ENCODE results near the gene MED12L. TPM values are rescaled to one million over a fixed set of nuclear protein-coding genes. Genes with fewer than 3 reads are reported as not detected.
A peak's percentile ranks its signal among the peaks of the same experiment; 100 is the strongest.
"Not testable (repeated sequence)": the region's sequence is repeated elsewhere in the genome, so short reads cannot be mapped to it uniquely, and the experiment has no call there.

The MED12L gene
- polyA plus RNA-seq, 3 donors, result 1.8 to 2.6 (median 2.3) TPM

DNA sequence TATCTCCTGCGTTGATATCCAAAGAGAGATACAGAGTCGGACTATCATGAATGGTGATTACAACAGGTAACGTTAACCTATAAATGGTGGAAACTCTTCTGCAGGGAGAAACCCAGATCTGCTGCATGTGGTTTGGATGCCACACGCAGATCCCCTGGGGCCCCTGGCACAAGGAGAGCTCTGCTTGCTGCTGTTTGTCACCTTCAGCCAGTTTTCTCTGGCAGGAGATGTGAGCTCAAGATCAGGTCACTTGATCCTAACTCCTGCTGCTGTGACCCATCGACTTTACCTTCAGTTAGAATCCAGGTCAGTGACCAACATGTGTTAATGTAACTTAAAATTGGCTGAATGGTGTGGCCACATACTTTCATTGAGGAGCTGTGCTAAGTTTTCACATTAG is 141.4 kb downstream of the MED12L start:
- no peak for DNase-seq (ENCODE audit: extremely low read depth in 1 of 11, low read depth in 9 of 11, low spot score in 4 of 11)

DNA sequence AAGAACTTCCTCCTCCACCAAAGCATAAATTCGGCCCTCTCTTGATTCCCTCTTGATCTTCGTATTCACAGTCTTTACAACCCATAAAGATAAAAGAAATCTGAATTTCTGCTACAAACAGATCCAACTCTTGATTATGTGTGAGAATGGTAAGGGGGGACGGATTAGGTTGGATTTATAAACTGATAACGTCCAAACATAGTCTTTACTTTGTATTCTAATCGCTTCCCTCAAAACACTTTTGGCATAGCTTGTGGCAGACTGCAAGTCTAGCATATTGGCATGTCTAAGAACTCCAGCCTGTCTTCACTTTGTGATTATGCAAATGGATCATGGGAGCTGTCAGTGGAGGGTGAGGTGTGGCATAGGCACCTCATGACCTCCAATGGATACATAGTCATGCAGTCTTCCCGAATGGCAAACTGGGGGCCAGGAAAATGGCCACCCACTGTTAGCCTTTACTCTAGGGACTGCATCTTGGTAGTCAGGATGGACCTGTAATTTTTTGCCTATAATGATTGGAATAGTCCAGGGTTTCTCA is 141.9 kb downstream of the MED12L start:
- DNase-seq (ENCODE audit: extremely low read depth in 1 of 11, low read depth in 9 of 11, low spot score in 4 of 11), result no peak

DNA sequence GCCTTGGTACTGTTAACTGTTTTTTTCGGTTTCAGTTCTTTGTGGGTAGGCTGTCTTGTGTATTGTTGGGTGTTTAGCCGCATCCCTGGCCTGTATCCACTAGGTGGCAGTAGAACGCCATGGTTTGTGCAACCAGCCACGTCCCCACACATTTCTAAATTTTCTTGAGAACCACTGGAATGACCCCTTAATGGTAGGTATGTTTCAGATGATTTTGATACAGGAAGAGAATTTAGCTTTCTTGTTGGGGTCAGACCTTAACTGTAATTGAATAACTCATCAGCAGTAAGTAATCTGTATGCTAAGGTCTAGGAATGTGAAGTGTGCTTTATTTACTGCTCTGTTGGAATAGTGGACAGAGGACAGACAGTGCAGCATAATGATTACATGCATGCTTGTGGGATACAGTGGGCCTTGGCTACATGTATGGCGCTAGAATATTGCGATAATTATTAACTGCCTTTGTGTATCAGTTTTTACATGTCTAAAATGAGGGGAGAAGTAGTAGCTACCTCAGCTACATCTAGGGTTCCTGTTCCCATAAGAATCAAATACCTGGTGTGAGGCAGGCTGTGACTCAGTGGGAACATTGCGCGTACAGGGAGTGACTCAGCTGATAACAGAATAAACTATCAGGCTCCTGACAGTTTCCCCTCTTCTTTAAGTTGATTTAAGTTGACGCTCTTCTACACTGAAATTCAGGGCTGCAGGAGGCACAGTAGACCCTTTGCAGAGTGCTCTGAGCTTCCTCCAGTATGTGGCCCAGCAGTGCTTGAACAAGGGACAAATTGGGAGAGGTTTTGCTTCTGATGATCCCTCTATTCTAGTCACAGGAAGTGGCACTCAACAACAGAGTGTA is 142.6 kb downstream of the MED12L start:
- DNase-seq (ENCODE audit: extremely low read depth in 1 of 11, low read depth in 9 of 11, low spot score in 4 of 11), result peak; percentile 47 to 83 (median 66)

DNA sequence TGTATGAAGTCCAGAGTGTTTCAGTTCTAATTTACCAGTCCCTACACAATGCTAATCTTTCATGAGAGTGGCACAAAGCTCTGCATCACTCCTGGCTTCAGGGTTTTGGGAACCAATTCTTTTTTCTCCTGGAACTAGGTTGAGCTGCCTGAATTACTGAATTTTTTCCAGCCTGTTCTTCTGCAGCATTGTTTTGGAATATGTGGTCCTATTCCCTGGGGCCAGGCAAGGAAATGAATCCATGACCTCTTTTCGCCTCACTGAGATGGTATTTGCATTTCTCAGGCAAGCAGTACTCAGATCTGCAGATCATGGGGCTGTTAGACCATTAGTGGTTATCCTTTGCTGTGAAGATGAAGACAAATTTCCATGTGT is 143.2 kb downstream of the MED12L start:
- DNase-seq (ENCODE audit: extremely low read depth in 1 of 11, low read depth in 9 of 11, low spot score in 4 of 11), result no peak

DNA sequence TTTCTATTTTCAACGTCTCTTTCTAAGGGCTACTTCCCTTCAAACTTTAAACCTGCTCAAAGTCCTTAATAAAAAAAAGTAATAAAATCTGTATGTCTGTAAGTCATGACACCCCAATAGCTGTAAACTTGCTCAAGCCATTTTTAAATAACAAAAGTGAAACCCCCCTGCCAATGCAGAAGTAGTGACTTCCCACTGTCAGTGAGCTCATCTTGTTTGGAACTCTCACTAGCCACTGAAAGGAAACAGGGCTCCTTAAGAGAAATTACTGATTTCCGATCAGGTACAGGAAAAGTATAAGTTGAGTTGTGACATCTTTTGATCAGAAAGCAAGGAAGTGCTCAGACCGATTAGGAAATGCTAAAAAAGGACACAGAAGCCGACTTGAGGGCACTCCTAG is 145.2 kb downstream of the MED12L start:
- no peak for DNase-seq (ENCODE audit: extremely low read depth in 1 of 11, low read depth in 9 of 11, low spot score in 4 of 11)

DNA sequence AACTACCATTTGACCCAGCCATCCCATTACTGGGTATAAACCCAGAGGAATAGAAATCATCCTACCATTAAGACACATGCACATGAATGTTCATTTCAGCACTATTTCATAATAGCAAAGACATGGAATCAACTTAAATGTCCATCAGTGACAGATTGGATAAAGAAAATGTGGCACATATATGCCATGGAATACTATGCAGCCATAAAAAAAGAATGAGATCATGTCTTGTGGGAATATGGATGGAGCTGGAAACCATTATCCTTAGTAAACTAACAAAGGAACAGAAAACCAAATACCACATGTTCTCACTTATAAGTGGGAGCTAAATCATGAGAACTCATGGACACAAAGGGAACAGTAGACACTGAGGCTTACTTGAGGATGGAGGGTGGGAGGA is 146.9 kb downstream of the MED12L start:
- not testable (repeated sequence) for DNase-seq (ENCODE audit: extremely low read depth in 1 of 11, low read depth in 9 of 11, low spot score in 4 of 11)

DNA sequence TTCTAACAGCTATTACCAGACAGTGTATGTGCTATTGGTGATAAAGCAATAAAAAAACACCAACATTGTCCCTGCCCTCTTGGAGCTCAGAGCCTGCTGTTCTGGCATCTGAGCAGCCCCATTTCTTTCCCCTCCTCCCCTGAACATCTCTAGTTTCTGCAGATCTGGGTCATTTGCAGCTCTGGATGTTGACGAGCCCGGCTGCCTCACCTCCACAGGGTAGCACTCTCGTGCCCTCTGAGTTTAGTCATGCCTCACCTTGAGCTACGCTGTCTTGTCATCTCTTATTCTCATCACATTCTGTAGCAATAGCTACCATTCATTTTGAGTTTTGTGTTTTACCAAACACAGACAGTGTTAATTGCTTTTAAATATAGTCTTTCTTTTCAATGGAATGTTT is 147.5 kb downstream of the MED12L start:
- DNase-seq (ENCODE audit: extremely low read depth in 1 of 11, low read depth in 9 of 11, low spot score in 4 of 11), result no peak

DNA sequence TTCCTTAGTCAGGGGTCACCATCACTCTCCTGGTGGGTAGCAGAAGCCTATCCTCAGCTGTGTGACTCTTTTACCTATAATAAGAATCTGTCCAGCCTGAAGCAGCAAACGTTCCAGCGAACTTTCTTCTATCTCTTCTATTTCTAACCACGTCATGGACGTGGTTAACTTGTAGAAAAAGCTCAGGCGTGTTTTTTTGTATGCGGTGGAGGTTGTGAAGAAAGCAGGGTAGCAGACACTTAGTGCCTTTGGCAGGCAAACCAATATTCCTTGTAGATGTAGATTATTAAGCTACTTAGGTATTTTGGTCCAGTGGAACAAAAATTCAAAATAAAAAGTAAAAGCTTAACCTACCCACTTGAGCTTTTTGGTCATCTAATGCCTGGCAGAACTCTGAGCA is 149.4 kb downstream of the MED12L start:
- no peak for DNase-seq (ENCODE audit: extremely low read depth in 1 of 11, low read depth in 9 of 11, low spot score in 4 of 11)

DNA sequence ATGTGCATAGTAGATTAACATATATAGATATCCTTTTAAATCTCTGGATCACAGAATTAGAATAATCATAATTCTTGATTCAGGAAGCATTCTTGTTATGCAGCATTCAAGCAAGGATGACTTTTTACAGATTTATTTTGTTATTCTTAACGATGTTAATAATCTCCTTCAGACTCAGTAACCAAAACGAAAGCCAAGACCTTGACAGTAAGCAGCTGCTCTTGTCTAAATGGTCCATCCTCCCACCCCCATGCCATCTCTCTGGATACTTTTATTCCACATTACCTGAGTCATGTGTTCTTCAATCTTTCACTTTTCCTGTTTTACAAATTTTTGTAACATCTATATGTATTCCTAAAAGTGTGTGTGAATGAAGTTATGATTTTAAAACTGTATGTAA is 150.9 kb downstream of the MED12L start:
- DNase-seq (ENCODE audit: extremely low read depth in 1 of 11, low read depth in 9 of 11, low spot score in 4 of 11), result no peak

DNA sequence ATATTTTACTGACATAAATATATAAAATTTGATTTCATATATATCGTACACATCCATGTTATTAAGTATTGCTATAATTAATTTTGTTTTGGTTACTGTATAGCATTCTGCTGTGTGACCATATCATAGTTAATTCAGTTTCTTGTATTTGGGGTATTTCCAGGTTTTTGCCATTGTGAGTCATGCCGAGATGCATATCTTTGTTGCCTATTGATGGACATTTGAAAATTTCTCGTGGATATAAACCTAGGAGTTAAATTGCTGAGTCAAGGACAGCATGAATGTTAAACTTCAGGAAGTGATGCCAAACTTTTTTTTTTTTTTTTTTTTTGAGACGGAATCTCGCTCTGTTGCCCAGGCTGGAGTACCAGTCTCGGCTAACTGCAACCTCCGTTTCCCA is 151.3 kb downstream of the MED12L start:
- DNase-seq (ENCODE audit: extremely low read depth in 1 of 11, low read depth in 9 of 11, low spot score in 4 of 11), result no peak

DNA sequence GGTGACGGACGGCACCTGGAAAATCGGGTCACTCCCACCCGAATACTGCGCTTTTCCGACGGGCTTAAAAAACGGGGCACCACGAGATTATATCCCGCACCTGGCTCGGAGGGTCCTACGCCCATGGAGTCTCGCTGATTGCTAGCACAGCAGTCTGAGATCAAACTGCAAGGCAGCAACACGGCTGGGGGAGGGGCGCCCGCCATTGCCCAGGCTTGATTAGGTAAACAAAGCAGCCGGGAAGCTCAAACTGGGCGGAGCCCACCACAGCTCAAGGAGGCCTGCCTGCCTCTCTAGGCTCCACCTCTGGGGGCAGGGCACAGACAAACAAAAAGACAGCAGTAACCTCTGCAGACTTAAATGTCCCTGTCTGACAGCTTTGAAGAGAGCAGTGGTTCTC is 156.5 kb downstream of the MED12L start:
- DNase-seq (ENCODE audit: extremely low read depth in 1 of 11, low read depth in 9 of 11, low spot score in 4 of 11), result not testable (repeated sequence)

DNA sequence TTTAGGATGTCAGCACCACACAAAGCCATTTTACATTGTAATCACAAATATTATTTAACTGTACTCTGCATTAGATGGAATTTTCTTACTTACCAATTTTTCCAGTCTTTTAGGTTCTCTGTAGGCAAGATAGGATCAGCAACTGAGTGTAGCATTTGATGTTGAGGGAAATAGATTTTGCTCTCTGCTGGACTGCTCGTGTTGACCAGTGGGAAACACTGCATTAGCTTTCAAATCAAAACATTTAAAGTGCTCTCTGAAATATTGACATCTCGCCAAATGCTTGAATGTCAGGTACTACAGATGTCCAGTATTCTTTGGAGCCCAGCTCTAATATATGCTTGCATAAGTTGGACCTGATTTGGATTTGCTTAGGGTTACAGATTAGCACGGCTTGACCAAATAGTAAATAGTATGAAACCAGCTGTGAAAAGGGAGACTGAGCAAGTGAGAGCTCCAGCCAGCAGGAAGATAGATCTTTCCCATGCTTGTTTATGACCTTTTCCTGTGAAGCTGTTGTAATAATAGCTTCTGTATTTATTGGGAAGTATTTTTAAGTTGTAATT is 163.4 kb downstream of the MED12L start:
- no peak for DNase-seq (ENCODE audit: extremely low read depth in 1 of 11, low read depth in 9 of 11, low spot score in 4 of 11)

DNA sequence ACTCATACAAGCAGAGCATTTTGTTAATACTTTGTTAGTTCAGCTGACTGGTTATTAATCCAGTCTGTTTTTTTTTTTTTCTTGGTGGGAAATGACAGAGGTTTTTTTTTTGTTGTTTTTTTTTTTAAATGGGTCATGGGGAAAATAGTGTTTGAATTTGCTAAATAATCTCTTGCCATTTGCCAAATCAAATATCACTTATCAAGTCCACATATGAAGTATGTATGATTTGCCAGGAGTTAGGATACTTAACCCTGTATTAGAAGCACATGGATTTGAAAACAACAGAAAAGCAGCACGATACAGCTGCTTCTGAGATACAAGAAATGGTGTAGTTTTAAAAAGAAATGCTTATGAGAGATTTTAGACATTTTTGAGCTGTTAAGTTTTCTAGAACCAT is 171.3 kb downstream of the MED12L start:
- no peak for DNase-seq (ENCODE audit: extremely low read depth in 1 of 11, low read depth in 9 of 11, low spot score in 4 of 11)

DNA sequence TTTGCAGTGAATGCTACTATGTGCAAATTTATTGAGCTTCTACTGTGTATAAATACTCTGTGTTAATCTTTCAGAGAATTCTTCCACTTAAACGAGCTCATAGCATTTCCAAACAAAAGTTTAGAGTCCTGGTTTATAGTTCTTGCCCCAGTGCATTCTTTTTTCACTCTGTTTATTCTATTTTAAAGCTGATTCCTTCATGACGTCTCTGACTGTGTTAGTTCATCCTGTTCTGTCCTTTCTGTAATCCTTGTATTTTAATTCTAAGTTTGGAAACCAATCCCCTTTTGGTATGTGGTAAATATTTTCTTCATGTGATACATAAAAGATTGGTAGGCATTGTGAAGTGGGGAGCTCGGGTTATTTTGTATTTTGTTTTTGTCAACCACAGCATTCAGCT is 174.2 kb downstream of the MED12L start:
- DNase-seq (ENCODE audit: extremely low read depth in 1 of 11, low read depth in 9 of 11, low spot score in 4 of 11), result no peak

DNA sequence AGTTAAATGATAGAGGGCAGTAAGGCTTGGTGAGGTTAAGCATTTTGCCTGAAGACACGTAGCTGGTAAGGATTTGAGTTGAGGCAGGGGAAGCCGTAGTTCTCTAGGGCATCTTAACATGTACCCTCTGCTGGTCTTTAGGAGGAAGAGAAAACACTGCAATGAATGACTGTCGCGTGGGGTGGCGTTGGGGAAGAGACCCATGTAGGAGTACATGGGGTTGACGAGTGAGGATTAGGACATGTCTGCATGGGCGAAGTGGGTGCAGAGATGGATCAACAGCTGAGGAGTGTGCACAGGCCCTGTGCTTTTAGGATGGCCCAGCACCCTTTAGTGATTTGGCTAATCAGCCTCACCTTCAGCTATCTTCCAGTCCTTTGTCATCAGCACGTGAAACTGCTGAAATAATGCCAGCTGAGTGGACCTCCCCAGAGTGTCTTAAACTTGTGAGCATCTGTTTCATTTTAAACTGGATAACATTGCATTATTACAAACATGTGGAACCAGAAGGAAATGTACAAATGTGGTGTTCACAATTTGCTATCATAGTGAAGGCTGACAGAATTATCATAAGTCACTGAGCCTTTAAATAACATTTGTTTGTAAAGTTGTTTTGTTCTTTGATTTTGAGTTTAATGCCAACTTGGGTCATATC is 177.5 kb downstream of the MED12L start:
- no peak for DNase-seq (ENCODE audit: extremely low read depth in 1 of 11, low read depth in 9 of 11, low spot score in 4 of 11)

DNA sequence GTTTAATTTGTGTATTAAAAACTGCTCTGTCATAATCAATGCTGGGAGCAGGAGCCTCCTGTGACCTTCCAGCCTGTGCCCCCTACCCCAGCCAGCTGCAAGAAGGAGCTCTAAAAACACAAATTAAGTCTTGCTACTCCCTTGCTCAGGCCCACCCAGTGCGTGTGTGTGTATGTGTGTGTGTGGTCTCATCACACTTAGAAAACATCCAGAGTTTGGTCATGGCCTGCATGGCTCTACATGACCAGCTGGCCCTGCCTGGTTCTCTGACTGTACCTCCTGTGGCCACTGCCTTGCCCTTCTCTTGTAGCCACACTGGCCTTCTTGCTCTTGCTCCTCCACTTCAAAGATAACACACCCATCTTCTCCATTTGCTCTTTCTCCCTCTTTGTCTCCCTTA is 179.1 kb downstream of the MED12L start:
- no peak for DNase-seq (ENCODE audit: extremely low read depth in 1 of 11, low read depth in 9 of 11, low spot score in 4 of 11)

DNA sequence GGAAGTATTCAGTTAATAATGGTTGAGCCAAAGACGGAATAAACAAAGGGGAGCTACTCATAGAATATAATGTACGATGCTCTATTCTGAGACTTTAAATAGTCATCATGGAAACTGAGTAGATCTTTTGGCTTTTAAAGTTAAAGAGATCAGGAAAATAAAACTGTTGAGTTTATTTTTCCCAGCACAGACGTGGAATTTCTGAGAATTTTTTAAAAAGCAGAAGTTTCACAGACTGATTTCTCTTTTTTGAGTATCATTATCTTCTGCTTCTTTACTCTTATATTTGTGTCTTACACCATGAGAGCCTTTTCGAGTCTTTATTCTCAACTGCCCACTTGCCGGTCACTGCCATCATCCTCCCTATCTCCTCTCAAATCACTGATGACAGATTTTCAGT is 179.7 kb downstream of the MED12L start:
- no peak for DNase-seq (ENCODE audit: extremely low read depth in 1 of 11, low read depth in 9 of 11, low spot score in 4 of 11)

DNA sequence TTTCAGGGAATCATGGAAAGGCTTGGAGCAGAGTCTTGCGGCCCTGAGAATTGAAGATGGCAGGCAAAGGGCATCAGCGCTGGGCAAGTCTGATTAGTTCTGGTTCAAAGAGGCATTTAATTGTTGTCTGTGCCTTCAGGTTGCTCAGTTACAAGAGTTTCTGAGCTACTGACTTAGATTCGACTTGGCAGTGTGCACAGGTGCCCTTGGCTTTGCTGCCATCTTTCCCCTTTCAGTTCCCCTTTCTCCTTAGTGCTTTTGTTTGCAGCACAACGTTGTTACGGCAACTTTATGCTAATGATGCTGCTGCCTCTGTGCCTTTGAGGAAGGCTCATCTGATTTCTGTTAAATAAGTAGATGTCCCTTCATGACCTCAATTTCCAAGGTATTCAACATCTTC is 180.4 kb downstream of the MED12L start:
- DNase-seq (ENCODE audit: extremely low read depth in 1 of 11, low read depth in 9 of 11, low spot score in 4 of 11), result no peak

DNA sequence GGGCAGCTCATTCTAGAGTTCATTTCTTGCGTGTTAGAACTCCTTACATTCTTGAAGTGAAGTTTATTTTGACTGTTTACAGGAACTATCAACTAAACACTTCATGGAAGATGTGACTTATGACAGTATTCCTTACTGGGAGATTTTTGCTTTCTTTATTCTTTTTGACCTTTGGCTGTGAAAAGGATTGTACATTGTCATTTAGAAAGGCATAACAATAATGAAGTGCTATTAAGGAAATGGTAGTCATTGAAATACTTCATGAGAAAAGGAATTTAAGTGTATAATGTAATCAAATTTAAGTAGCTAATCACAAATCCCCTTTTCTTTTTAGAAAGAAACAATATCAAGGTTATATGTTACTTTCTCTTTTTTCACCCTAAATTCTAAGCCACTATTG is 181.6 kb downstream of the MED12L start:
- no peak for DNase-seq (ENCODE audit: extremely low read depth in 1 of 11, low read depth in 9 of 11, low spot score in 4 of 11)

Data from renal cortex interstitium (tissue), 11 donors.